HK-2 (cell line): Measurements from ENCODE around the gene CNIH3.
A peak's percentile ranks its signal among the peaks of the same experiment; 100 is the strongest.
"Not testable (repeated sequence)": the region's sequence is repeated elsewhere in the genome, so short reads cannot be mapped to it uniquely, and the experiment has no call there.

Experiments
- DNase-seq: peaks from one replicate; pipeline ENCODE4 v3.0.0-alpha.2; 2018; ENCODE audit not compliant: unreplicated experiment

Gene CNIH3

GRCh38 chr1:224643653-224644052, 27.5 kb downstream of the CNIH3 start:
- no peak for DNase-seq

- peak; percentile 66 for DNase-seq
Measured at GRCh38 chr1:224644553-224645154, 28.5 kb downstream of the CNIH3 start.

GRCh38 chr1:224647449-224647848, 31.3 kb downstream of the CNIH3 start:
- DNase-seq, result no peak

- no peak for DNase-seq
Measured at GRCh38 chr1:224650290-224650689, 34.2 kb downstream of the CNIH3 start.

- DNase-seq, result no peak
Measured at GRCh38 chr1:224651188-224651587, 35.1 kb downstream of the CNIH3 start.

GRCh38 chr1:224656392-224656791, 40.3 kb downstream of the CNIH3 start:
- DNase-seq, result no peak

GRCh38 chr1:224660074-224660473, 44.0 kb downstream of the CNIH3 start:
- DNase-seq, result no peak

GRCh38 chr1:224662870-224663269, 46.8 kb downstream of the CNIH3 start:
- DNase-seq, result no peak

- no peak for DNase-seq
Measured at GRCh38 chr1:224665016-224665415, 48.9 kb downstream of the CNIH3 start.

GRCh38 chr1:224666078-224666477, 50.0 kb downstream of the CNIH3 start:
- DNase-seq, result no peak

GRCh38 chr1:224666913-224667312, 50.8 kb downstream of the CNIH3 start:
- no peak for DNase-seq

- DNase-seq, result no peak
Measured at GRCh38 chr1:224668984-224669383, 52.9 kb downstream of the CNIH3 start.

GRCh38 chr1:224669403-224669802, 53.3 kb downstream of the CNIH3 start:
- DNase-seq, result no peak

GRCh38 chr1:224670506-224670905, 54.4 kb downstream of the CNIH3 start:
- DNase-seq, result no peak

GRCh38 chr1:224671076-224671475, 55.0 kb downstream of the CNIH3 start:
- no peak for DNase-seq

- DNase-seq, result no peak
Measured at GRCh38 chr1:224673141-224673540, 57.0 kb downstream of the CNIH3 start.

GRCh38 chr1:224675590-224675989, 59.5 kb downstream of the CNIH3 start:
- DNase-seq, result no peak

GRCh38 chr1:224676551-224676950, 60.4 kb downstream of the CNIH3 start:
- DNase-seq, result no peak

GRCh38 chr1:224678168-224678567, 62.1 kb downstream of the CNIH3 start:
- DNase-seq, result no peak

GRCh38 chr1:224679606-224680005, 63.5 kb downstream of the CNIH3 start:
- no peak for DNase-seq

- DNase-seq, result no peak
Measured at GRCh38 chr1:224681816-224682215, 65.7 kb downstream of the CNIH3 start.

GRCh38 chr1:224683936-224684335, 67.8 kb downstream of the CNIH3 start:
- no peak for DNase-seq

- no peak for DNase-seq
Measured at GRCh38 chr1:224684979-224685425, 68.9 kb downstream of the CNIH3 start.

GRCh38 chr1:224686140-224686539, 70.0 kb downstream of the CNIH3 start:
- DNase-seq, result not testable (repeated sequence)
